ENCODE results near the gene GRID2.

- TF ChIP-seq POLR2A (IDR thresholded peaks at IDR 0.05) (no peak), CTCF (IDR thresholded peaks at IDR 0.05) (no peak)
These were observed 410.9 kb downstream of the GRID2 start for GRCh38 chr4:92714640-92715039.
